NCI-H2029 treated with DMSO at 0.1 percent for 48 hours (cell line): ENCODE data around the gene MSX1.

Experiments
- DNase-seq: peaks from one replicate; lab custom pipeline; 2025; lab: John Stamatoyannopoulos, UW

Gene MSX1

GRCh38 chr4:4913147-4913561 is 53.7 kb downstream of the MSX1 start:
- DNase-seq, result no peak
